ENCODE measurements around the gene ANKAR. TPM values are rescaled to one million over a fixed set of nuclear protein-coding genes. Genes with fewer than 3 reads are reported as not detected.

Gene ANKAR
- total RNA-seq, 1 donor from 2014 or later, result 17.4 TPM

GRCh38 chr2:189629531-189630453 is 44.7 kb upstream of the ANKAR start:
- Histone ChIP-seq H3K27ac (no peak overlapping the region), H3K4me3 (no peak overlapping the region), H3K4me1 (no peaks in the 10 kb centered on the region), H3K36me3 (no peaks in the 10 kb centered on the region), H3K9me3 (no peaks in the 10 kb centered on the region), H3K27me3 (no peaks in the 10 kb centered on the region)
- intact Hi-C loops (cut with DNase I), result no loop called here
- TF ChIP-seq CTCF (IDR thresholded peaks at IDR 0.05), result no peak
- no peak for TF ChIP-seq POLR2AphosphoS5 (IDR thresholded peaks at IDR 0.05; ENCODE audit: insufficient read depth in 1 of 2, low read depth in 1 of 2)
- TF ChIP-seq POLR2A (IDR thresholded peaks at IDR 0.05), result no peak
- DNase-seq (ENCODE audit: extremely low spot score in 2 of 2), result no peak

- no peak overlapping the region for H3K4me3 ChIP-seq
- TF ChIP-seq POLR2A (IDR thresholded peaks at IDR 0.05) (no peak), POLR2AphosphoS5 (IDR thresholded peaks at IDR 0.05; ENCODE audit: insufficient read depth in 1 of 2, low read depth in 1 of 2) (no peak), CTCF (IDR thresholded peaks at IDR 0.05) (no peak)
- no peaks in the 10 kb centered on the region for H3K4me1 ChIP-seq
- H3K27me3 ChIP-seq, result no peaks in the 10 kb centered on the region
- intact Hi-C loops (cut with DNase I), result no loop called here
- H3K27ac ChIP-seq, result no peak overlapping the region
- H3K36me3 ChIP-seq, result no peaks in the 10 kb centered on the region
- DNase-seq (ENCODE audit: extremely low spot score in 2 of 2), result no peak
- H3K9me3 ChIP-seq, result no peaks in the 10 kb centered on the region
Observed at GRCh38 chr2:189631849-189632248, 42.6 kb upstream of the ANKAR start.

- Histone ChIP-seq H3K27me3 (no peaks in the 10 kb centered on the region), H3K36me3 (no peaks in the 10 kb centered on the region), H3K9me3 (no peaks in the 10 kb centered on the region), H3K27ac (no peak overlapping the region), H3K4me3 (no peak overlapping the region), H3K4me1 (no peaks in the 10 kb centered on the region)
- intact Hi-C loops (cut with DNase I), result no loop called here
- DNase-seq (ENCODE audit: extremely low spot score in 2 of 2), result no peak
- TF ChIP-seq POLR2A (IDR thresholded peaks at IDR 0.05), result no peak
- no peak for TF ChIP-seq POLR2AphosphoS5 (IDR thresholded peaks at IDR 0.05; ENCODE audit: insufficient read depth in 1 of 2, low read depth in 1 of 2)
- no peak for TF ChIP-seq CTCF (IDR thresholded peaks at IDR 0.05)
Observed at GRCh38 chr2:189633392-189633811, 41.1 kb upstream of the ANKAR start.

- TF ChIP-seq POLR2A (IDR thresholded peaks at IDR 0.05) (no peak), POLR2AphosphoS5 (IDR thresholded peaks at IDR 0.05; ENCODE audit: insufficient read depth in 1 of 2, low read depth in 1 of 2) (no peak), CTCF (IDR thresholded peaks at IDR 0.05) (no peak)
- H3K27me3 ChIP-seq, result no peaks in the 10 kb centered on the region
- H3K4me3 ChIP-seq, result no peak overlapping the region
- H3K27ac ChIP-seq, result no peak overlapping the region
- DNase-seq (ENCODE audit: extremely low spot score in 2 of 2), result no peak
- intact Hi-C loops (cut with DNase I), result loop anchor here (5.0 kb wide), 1 partner anchor 1822 kb away; no protein-coding TSS in a partner anchor
- H3K36me3 ChIP-seq, result no peaks in the 10 kb centered on the region
- H3K9me3 ChIP-seq, result no peaks in the 10 kb centered on the region
- H3K4me1 ChIP-seq, result no peaks in the 10 kb centered on the region
Observed at GRCh38 chr2:189635353-189635752, 39.1 kb upstream of the ANKAR start.
